Measurements from ENCODE around the gene PARD3B.

DNA sequence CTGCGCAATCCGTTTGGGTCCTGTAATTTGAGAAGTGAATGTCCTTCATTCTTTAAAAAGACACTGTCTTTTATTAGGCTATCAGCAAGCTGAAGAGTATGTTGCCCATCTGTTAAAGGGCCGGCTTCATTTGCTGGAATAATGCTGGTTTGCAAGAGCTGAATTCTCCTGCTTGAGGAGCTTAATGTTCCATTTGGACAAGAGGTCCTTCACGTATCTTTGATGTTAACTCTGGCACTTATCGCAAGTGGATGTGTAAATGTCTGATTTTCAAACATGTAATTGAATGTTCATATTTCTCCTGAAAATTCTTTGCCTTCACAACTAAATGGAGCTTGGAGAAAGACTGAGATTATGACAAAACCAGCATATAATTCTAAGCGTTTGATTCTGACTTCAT lies 856.2 kb downstream of the PARD3B start:
- TF ChIP-seq, protein P1, sequence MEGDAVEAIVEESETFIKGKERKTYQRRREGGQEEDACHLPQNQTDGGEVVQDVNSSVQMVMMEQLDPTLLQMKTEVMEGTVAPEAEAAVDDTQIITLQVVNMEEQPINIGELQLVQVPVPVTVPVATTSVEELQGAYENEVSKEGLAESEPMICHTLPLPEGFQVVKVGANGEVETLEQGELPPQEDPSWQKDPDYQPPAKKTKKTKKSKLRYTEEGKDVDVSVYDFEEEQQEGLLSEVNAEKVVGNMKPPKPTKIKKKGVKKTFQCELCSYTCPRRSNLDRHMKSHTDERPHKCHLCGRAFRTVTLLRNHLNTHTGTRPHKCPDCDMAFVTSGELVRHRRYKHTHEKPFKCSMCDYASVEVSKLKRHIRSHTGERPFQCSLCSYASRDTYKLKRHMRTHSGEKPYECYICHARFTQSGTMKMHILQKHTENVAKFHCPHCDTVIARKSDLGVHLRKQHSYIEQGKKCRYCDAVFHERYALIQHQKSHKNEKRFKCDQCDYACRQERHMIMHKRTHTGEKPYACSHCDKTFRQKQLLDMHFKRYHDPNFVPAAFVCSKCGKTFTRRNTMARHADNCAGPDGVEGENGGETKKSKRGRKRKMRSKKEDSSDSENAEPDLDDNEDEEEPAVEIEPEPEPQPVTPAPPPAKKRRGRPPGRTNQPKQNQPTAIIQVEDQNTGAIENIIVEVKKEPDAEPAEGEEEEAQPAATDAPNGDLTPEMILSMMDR (IDR thresholded peaks at IDR 0.05), result no peak
- no peak for TF ChIP-seq POLR2A (IDR thresholded peaks at IDR 0.05)
